ENCODE results near the gene TMEM132D. TPM values are rescaled to one million over a fixed set of nuclear protein-coding genes. Genes with fewer than 3 reads are reported as not detected.

Gene TMEM132D
- total and polyA plus RNA-seq, 2 experiments from 2014 or later: not detected

DNA sequence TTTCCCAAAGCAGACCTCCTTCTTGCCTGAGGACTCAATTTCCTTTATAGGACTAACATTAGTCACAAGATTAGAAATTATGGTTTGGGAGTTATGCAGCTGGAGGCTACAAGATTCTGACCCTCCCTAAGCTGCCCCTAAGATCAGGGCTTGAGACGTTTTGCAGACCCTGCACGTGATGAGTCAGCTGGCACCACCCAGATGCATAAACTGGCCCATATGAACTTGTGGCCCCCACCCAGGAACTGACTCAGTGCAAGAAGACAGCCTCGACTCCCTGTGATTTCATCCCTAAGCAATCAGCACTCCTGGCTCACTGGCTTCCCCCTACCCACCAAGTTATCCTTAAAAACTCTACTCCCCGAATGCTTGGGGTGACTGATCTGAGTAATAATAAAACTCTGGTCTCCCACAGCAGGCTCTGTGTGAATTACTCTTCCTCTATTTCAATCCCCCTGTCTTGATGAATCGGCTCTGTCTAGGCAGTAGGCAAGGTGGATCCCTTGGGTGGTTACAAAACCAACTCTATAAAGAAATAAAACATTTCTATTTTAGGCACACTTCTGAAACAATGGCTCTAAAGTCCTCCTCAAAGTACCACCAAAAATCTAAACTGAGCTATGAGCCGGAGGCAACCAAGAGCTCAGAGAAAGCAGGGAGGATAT, 233.4 kb downstream of the TMEM132D start:
- H3K9me3 ChIP-seq (ENCODE audit: low read depth): no peaks in the 10 kb centered on the region
- H2AFZ ChIP-seq: no peak overlapping the region
- H3K79me2 ChIP-seq (ENCODE audit: insufficient read depth): no peaks in the 10 kb centered on the region
- no peak for DNase-seq
- no peak for TF ChIP-seq EZH2phosphoT487 (IDR thresholded peaks at IDR 0.05; ENCODE audit: insufficient read depth, low read depth)
- no peak for TF ChIP-seq EZH2 (IDR thresholded peaks at IDR 0.05; ENCODE audit: insufficient read depth, poor library complexity, severe bottlenecking)
- no peaks in the 10 kb centered on the region for H3K27me3 ChIP-seq (replicated peaks; ENCODE audit: insufficient read depth)
- no peak overlapping the region for H3K9ac ChIP-seq
- H3K27ac ChIP-seq: no peak overlapping the region
- 15% methylated on average over 6 of the region's 6 CpGs for WGBS, 2 experiments (ENCODE audit: low coverage in 1 of 2, low lambda C conversion rate in 2 of 2, missing lambda C conversion rate in 2 of 2)
- in situ Hi-C loops (cut with MboI): no loop called here
- no peak overlapping the region for H3K4me2 ChIP-seq (ENCODE audit: unreplicated experiment)
- no peaks in the 10 kb centered on the region for H3K36me3 ChIP-seq (ENCODE audit: low read depth)
- H3K9me2 ChIP-seq (ENCODE audit: insufficient read depth): no peaks in the 10 kb centered on the region
- no peaks in the 10 kb centered on the region for H4K20me1 ChIP-seq (ENCODE audit: insufficient read depth)
- H3F3A ChIP-seq (ENCODE audit: insufficient read depth): no peaks in the 10 kb centered on the region
- no peaks in the 10 kb centered on the region for H3K4me1 ChIP-seq (ENCODE audit: insufficient read depth)
- no peak overlapping the region for H3K4me3 ChIP-seq

- H3K9me2 ChIP-seq (ENCODE audit: insufficient read depth): no peaks in the 10 kb centered on the region
- no peaks in the 10 kb centered on the region for H3K27me3 ChIP-seq (replicated peaks; ENCODE audit: insufficient read depth)
- no peaks in the 10 kb centered on the region for H3K9me3 ChIP-seq (ENCODE audit: low read depth)
- TF ChIP-seq EZH2 (IDR thresholded peaks at IDR 0.05; ENCODE audit: insufficient read depth, poor library complexity, severe bottlenecking): no peak
- TF ChIP-seq EZH2phosphoT487 (IDR thresholded peaks at IDR 0.05; ENCODE audit: insufficient read depth, low read depth): no peak
- H4K20me1 ChIP-seq (ENCODE audit: insufficient read depth): no peaks in the 10 kb centered on the region
- no peaks in the 10 kb centered on the region for H3K36me3 ChIP-seq (ENCODE audit: low read depth)
- no peak overlapping the region for H3K27ac ChIP-seq
- no peak overlapping the region for H3K4me2 ChIP-seq (ENCODE audit: unreplicated experiment)
- WGBS, 2 experiments (ENCODE audit: low coverage in 1 of 2, low lambda C conversion rate in 2 of 2, missing lambda C conversion rate in 2 of 2): 39 to 40% methylated on average over 6 of the region's 6 CpGs
- H3K79me2 ChIP-seq (ENCODE audit: insufficient read depth): no peaks in the 10 kb centered on the region
- in situ Hi-C loops (cut with MboI): no loop called here
- H3F3A ChIP-seq (ENCODE audit: insufficient read depth): no peaks in the 10 kb centered on the region
- DNase-seq: no peak
- H3K4me1 ChIP-seq (ENCODE audit: insufficient read depth): no peaks in the 10 kb centered on the region
- no peak overlapping the region for H3K4me3 ChIP-seq
- no peak overlapping the region for H3K9ac ChIP-seq
- H2AFZ ChIP-seq: no peak overlapping the region
Measured at GRCh38 chr12:129665414-129665813, 238.4 kb downstream of the TMEM132D start.

DNA sequence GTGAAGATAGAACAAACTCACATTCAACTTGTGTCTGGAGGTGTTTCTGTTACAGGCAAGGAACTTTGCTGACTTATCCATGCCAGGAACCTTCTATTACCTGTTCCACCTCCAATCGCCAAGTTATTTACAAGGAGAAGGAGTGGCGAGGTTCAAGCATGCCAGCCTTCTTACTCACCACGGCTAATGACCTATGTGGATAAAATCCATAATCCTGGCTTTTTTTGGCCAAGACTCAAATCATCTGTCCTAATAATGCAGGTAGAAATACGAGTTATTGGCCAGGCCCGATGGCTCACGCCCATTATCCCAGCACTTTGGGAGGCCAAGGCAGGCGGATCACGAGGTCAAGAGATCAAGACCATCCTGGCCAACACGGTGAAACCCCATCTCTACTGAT, 241.6 kb downstream of the TMEM132D start:
- no peak for DNase-seq
- in situ Hi-C loops (cut with MboI): no loop called here
- Histone ChIP-seq H3K27ac (no peak overlapping the region), H3K9me3 (ENCODE audit: low read depth) (no peaks in the 10 kb centered on the region), H3K79me2 (ENCODE audit: insufficient read depth) (no peaks in the 10 kb centered on the region), H3K4me2 (ENCODE audit: unreplicated experiment) (no peak overlapping the region), H3K36me3 (ENCODE audit: low read depth) (no peaks in the 10 kb centered on the region), H3F3A (ENCODE audit: insufficient read depth) (no peaks in the 10 kb centered on the region), H2AFZ (no peak overlapping the region), H3K4me1 (ENCODE audit: insufficient read depth) (no peaks in the 10 kb centered on the region), H3K27me3 (replicated peaks; ENCODE audit: insufficient read depth) (no peaks in the 10 kb centered on the region), H3K9ac (no peak overlapping the region), H3K9me2 (ENCODE audit: insufficient read depth) (no peaks in the 10 kb centered on the region), H3K4me3 (no peak overlapping the region), H4K20me1 (ENCODE audit: insufficient read depth) (no peaks in the 10 kb centered on the region)
- 25 to 30% methylated on average over 9 of the region's 9 CpGs for WGBS, 2 experiments (ENCODE audit: low coverage in 1 of 2, low lambda C conversion rate in 2 of 2, missing lambda C conversion rate in 2 of 2)
- TF ChIP-seq EZH2 (IDR thresholded peaks at IDR 0.05; ENCODE audit: insufficient read depth, poor library complexity, severe bottlenecking) (no peak), EZH2phosphoT487 (IDR thresholded peaks at IDR 0.05; ENCODE audit: insufficient read depth, low read depth) (no peak)

- no peaks in the 10 kb centered on the region for H3K27me3 ChIP-seq (replicated peaks; ENCODE audit: insufficient read depth)
- H3K36me3 ChIP-seq (ENCODE audit: low read depth): no peaks in the 10 kb centered on the region
- no peaks in the 10 kb centered on the region for H3F3A ChIP-seq (ENCODE audit: insufficient read depth)
- no peak overlapping the region for H3K27ac ChIP-seq
- no peaks in the 10 kb centered on the region for H4K20me1 ChIP-seq (ENCODE audit: insufficient read depth)
- no peak for TF ChIP-seq EZH2 (IDR thresholded peaks at IDR 0.05; ENCODE audit: insufficient read depth, poor library complexity, severe bottlenecking)
- no peak for TF ChIP-seq EZH2phosphoT487 (IDR thresholded peaks at IDR 0.05; ENCODE audit: insufficient read depth, low read depth)
- H3K9me2 ChIP-seq (ENCODE audit: insufficient read depth): no peaks in the 10 kb centered on the region
- H3K4me2 ChIP-seq (ENCODE audit: unreplicated experiment): no peak overlapping the region
- no peaks in the 10 kb centered on the region for H3K79me2 ChIP-seq (ENCODE audit: insufficient read depth)
- DNase-seq: no peak
- 18 to 21% methylated on average over 7 of the region's 7 CpGs for WGBS, 2 experiments (ENCODE audit: low coverage in 1 of 2, low lambda C conversion rate in 2 of 2, missing lambda C conversion rate in 2 of 2)
- H3K4me1 ChIP-seq (ENCODE audit: insufficient read depth): no peaks in the 10 kb centered on the region
- no peaks in the 10 kb centered on the region for H3K9me3 ChIP-seq (ENCODE audit: low read depth)
- in situ Hi-C loops (cut with MboI): no loop called here
- H3K4me3 ChIP-seq: no peak overlapping the region
- H2AFZ ChIP-seq: no peak overlapping the region
- H3K9ac ChIP-seq: no peak overlapping the region
Measured at GRCh38 chr12:129660946-129661345, 242.9 kb downstream of the TMEM132D start.

Measured in GM23248 (cell line).